HG02884 (cell line): ENCODE results near the gene PRR22.
"Not testable (repeated sequence)": the region's sequence is repeated elsewhere in the genome, so short reads cannot be mapped to it uniquely, and the experiment has no call there.

Source experiments
- ATAC-seq: cut with Tn5 transposase; IDR thresholded peaks from one replicate; pipeline ENCODE4 v1.9.1; 2021; ENCODE audit warnings: mild to moderate bottlenecking, moderate library complexity; ENCODE audit not compliant: unreplicated experiment

Gene PRR22

DNA sequence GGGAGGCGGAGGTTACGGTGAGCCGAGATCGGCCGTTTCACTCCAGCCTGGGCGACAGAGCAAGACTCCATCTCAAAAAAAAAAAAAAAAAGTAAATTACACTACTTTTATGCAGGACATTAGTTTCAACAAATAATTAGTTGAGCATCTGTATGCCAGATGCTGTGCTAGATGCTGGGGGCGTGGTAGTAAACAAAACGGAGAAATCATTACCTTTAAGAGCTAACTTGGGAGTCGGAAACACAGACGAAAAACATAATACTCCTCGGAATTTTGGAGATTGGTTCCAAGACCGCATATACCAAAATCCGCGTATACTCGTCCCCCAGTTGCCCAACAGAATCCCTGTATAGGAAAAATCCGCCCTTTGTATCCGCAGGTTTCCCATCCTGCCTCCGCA, 7.7 kb upstream of the PRR22 start:
- ATAC-seq: no peak

DNA sequence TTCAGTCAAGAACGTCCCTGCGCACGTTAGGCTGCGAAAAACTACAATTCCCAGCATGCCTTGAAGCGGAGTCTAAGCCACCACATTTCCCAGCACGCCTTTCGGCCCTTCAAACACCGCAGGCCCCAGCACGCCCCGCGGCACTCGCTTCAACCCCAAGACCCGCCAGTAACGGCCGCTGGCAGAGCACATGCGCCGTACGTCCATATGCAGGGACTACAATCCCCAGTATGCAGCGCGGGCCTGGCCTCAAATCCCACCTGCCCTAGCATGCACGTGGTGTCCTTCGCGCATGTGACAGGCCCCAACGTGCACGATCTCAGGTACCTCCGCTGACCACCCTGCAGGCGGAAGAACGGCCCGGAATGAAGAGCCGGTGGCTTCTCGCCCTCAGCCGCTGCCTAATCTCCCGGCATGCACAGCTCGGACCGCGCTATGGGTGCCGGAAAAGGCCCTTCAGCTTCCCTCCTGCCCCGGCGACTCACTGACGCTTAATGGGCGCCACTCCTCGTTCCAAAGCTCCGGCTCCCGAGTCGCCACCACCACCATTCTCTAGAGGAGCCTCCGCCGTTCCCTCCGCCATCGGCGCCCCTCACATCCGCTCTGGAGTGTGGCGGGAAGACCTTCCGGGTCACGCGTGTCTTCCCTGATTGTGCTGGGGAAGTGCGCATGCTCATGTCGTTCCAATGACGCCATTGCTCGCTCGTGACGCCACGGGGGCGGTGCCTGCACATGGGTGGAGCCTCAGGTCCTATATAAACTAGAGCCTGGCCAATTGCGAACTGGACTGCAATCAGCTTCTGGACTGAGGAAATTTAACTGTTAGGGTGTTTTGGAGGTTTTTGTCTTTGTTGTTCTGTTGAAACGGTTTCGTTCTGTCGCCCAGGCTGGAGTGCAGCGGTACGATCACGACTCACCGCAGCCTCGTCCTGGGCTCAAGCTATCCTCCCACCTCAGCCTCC, 6.3 kb upstream of the PRR22 start, which contains the start of gene DUS3L:
DUS3L (minus strand) TSS at position 605 of the 962 bp plus-strand sequence; CDS start at position 583, 22 bp downstream.
- ATAC-seq: peak; percentile 82

DNA sequence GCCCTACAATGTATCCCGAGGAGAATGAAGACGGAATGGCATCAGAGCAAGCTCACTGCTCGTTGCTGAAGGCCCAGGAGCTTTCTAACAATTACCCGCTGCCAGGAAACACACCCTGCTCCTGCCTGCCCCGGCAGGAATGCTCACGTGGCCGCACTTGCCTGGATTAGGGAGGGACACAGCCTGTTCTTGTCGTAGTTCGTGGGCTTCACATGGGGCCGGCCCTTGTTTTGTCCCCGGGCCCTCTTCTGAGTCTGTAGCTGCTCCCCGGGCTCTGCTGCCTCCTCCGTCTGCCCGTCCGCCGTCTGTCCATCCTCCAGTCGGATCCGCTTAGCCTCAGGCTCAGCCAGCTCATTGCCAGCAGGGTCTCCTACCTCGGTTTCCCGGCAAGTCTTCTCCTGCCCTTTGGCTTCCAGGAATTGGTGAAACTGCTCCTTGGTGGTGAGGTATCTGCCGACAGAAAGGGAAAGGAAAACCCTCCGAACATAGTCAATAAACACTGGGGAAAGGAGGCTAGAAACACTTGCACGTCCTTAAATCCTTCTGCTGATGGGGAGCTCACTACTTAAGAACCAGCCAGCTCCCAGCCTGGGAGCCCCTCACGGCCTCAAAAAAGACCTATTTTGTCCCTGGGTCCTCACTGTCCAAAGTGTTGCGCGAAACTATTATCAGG, 5.5 kb upstream of the PRR22 start:
- no peak for ATAC-seq

DNA sequence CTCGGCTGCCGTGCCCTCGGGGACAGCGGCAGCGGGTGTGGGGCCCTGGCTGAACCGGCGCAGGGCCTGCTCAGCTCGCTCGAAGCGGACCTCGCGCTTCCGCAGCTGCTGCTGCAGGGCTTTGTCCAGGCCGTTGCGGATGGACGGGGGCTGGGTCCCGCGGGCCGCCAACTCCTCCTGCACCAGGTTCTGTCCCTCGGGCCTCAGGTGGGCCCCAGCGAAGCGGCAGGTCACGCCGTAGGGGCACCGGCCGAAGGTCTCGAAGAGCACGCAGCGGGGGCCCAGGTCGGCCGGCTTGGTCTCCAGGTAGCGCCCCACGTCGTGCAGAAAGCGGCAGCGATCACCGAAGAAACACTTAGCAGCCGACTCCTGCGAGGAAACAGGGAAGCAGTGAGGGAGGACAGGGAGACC, 4.8 kb upstream of the PRR22 start:
- no peak for ATAC-seq

DNA sequence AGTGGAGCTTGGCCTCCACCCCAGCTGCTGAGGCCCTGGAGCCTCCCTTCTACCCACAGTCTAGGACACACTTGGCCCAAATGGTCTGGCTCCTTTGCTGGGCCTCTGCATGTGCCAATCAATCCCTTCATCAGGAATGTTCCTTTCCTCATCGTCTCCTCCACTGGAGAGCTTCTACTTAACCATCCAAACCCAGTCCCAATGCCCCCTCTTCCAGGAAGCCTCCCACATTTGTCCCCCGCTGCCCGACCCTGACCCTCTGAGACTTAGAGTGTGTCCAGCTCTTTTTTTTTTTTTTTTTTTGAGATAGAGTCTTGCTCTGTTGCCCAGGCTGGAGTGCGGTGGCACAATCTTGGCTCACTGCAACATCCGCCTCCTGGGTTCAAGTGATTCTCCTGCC, 3.9 kb upstream of the PRR22 start:
- no peak for ATAC-seq

DNA sequence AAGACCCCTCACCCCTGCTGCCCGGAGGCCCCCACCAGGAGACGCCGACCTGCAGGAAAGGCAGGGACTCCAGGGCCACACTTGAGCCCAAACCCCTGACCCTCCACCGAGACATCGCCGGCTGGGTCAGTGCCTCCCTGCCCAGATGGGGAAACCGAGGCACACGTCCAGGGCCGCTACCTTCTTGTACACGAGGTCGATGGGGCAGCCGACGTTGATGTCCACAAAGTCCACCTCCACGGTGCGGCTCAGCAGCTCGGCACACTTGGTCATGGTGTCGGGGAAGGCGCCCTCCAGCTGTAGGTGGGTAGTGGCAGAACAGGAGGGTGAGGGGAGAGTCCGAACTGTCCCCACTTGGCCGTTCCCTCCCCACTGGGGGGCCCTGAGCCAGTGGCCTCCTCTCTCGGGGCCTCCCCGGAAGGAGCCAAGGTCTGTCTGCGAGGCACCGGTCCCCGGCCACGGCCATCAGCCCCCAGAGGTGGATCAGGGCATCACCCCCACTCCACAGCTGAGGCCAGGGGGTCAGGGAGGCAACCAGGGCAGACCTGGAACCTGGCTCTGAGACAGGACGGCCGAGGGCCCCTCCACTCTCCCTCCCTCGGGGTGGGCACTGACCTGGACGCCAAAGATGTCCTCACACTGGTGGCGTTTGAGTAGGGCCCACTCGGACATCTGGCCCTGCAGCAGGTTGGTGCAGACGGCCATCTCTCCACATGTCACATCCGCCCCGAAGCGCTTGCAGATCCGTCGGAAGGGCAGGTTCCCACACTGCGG, 3.0 kb upstream of the PRR22 start:
- ATAC-seq: no peak

DNA sequence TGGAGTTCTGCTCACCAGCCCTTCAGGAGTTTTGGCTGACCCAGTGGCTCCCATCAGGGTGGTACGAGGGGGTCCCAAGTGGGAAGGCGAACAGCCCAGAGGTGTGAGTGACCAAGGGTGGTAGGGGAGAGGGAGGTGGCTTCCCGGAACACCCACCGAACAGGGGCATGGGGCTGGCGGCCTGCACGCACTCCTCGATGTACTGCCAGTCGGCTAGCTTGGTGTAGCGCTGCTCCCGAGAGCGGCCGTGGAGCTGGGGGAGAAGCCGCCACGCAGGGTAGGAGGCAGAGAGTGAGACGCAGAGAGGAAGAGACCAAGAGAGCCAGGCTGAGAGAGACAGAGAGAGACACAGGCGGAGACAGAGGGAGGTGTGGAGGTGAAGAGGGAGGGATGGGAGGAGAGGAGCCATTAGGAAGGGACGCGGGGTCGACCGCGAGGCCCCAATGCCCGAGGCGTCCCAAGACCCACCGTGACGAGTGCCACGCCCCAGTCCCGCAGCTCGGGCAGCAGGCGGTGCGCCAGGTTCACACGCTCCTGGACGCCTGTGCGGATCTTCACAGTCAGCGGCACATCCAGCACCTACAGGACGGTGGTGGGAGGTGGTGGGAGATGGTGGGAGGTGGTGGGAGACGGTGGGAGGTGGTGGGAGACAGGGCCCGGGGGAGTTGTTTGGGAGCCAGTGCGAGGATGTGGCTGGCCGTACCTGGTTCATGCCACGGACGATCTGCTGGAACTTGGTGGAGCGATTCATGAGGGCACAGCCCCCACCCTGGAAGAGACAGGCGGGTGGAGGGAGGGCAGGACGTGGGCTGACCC, 2.3 kb upstream of the PRR22 start:
- no peak for ATAC-seq

DNA sequence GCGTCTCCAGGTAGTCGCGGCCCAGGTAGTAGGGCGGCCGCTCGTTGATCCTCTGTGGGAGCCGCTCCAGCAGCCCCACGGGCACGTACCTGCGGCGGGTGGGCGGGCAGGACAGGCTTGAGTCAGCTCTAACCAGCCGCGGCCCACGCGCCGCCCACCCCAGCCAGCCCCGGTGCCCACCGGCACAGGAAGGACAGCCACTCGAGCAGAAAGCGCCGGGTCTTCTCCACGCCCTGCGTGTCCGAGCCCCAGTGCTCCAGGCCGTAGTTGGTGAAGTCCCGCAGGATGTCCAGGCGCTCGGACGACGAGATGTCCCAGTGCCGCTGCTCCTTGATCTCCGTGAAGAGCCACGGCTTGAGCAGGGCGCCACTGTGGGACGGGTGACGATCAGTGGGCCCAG, 877 bp upstream of the PRR22 start:
- no peak for ATAC-seq

DNA sequence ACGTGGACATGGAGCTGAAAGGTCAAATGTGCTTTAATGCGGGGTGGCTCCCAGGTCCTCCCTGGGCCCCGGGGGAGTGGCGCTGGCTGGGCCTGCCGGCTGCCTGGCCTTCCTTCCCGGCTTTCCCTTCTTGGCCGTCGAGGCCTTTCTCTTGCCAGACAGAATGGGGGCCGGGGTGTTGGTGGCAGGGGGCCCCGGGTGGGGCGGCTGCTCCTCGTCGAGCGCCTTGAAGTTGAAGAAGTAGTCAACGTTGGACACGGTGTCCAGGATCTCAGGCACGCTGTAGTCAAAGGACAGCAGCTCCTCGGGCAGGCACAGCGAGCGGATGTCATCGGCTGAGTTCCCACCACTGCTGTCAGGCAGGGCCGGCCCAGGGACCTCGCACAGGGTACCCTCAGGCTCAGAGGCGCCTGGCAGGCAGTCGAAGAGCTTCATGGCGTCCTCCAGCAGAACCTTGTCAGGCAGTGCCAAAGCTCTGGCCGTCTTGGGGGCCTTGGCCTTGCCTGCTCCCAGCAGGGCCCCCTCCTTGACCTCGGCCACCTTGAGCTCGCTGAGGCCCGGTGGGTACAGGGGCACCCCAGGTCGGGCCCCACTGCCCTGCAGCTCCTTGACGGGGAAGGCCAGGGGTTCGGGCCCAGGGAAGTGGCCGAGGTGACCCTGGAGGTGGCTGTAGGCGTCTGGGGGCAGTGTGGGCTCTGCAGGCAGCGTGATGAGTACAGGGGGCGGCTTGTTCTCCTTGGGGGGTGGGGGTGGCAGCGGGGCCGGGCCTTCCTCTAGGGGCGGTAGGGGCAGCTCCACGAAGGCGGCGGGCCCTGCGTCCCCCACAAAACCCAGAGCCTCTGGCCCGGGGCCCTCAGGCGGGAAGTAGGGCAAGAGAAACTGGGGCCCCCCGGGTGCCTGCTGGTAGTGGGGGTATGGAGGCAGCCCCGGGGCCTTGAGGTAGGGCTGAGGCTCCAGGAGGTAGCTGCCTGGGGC, 1.3 kb downstream of the PRR22 start:
- ATAC-seq: no peak

DNA sequence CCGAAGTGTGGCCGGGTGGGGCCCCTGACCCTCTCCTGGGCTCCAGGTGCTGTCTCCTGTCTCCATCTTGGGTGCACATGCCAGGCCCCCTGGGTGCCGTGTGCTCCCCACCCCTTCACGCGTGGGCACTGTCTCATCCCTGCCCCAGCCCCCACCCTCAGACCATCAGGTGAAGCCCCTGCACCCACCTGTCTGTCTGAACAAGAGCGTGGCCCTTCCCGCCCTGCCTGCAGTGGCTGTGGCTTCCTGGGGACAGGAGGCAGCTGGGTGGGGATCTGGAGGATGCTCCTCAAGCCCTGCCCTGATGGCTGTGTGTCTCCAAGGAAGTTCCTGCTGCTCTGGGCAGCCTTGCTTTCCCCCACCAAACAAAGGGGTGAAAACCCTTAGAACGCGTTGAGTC, 2.2 kb downstream of the PRR22 start:
- ATAC-seq: no peak

DNA sequence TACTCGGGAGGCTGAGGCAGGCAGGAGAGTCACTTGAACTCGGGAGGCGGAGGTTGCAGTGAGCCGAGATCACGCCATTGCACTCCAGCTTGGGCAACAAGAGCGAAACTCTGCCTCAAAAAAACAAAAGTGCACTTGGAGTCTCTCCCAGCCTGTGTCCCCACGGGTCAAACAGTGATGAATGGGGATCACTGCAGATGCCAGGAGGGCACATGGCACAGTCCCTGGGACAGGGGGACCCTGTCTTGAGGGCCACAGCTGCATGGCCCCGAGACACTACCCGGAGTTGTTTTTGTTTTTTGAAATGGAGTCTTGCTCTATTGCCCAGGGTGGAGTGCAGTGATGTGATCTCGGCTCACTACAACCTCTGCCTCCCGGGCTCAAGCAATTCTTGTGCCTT, 3.6 kb downstream of the PRR22 start:
- not testable (repeated sequence) for ATAC-seq

DNA sequence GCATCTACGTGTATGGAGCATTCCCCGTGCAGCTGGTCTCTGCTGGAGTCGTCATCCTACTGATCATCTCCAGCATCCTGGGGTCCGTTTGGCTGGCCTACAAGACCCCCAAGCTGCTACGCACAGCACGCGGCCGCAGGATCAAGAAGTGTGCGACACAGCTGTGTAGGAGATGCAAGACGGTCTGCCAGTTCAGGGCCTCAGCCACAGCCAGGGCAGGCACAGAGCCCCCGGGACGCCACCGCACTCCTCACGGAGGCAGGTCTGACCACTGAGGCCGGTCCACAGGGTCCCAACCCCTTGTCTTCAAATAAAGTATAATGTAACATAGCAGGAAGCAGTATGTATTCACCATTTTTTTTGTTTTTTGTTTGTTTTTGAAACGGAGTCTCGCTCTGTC, 6.1 kb downstream of the PRR22 start:
- ATAC-seq: no peak

DNA sequence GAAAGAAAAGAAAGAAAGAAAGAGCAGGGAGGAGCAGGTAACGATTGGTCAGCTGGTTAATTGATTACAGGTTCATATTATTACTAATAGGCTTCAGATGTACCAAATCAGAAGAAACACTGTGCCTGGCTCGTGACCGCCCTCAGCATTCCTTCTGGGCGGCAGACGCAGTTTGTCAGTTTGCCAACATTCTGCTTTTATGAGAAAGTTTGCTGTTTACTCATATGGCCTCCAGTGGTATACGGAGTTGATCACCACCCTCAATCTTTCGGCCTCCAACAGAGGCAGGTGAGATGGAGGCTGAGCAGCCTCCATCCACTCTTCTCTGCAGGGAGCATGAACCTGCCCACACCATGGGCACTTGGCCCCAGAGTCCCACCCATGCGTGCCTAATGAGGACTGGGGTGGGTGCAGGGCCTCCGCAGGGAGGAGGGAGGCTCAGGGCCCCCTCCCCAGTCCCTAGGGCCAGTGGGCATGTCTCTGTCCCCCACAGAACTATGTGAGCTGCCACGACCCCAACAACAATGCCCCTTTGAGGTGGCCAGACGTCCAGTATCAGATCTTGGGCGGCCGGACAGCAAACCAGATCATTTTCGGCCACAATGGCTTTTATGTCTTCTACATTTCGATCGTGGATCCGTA, 8.8 kb downstream of the PRR22 start:
- no peak for ATAC-seq

DNA sequence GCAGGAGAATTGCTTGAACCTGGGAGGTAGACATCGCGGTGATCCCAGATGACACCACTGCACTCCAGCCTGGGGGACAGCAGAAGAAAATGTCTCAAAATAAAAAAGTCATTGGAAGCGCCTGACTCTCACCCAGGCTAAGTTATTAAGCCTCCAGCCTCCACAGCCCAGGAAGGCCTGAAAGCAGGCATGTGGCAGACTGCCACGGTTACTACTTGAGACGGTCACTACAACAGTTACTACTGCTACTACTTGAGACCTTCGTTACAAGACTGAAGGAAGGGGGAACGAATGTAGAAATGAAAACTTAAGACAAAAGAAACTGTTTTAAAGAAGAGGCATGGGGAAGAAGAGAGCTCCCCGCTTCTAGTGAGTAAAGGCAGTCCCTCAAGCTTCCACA, 9.6 kb downstream of the PRR22 start:
- ATAC-seq: no peak

DNA sequence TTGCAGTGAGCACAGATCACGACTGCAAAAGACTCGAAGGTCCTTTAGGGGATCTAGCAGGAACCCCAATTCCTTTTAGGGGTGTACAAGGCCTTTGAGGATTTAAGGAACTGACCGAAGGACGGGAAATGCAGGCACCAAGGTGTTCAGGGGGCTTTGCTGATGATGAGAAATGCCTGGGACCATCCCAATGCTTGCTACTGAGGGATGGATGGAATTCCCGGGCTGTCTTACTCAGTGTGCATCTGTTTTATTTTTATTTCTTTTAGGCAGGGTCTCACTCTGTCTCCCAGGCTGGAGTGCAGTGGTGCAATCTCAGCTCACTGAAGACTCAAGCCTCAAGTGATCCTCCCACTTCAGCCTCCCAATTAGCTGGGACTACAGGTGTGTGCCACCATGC, 11.3 kb downstream of the PRR22 start:
- no peak for ATAC-seq

DNA sequence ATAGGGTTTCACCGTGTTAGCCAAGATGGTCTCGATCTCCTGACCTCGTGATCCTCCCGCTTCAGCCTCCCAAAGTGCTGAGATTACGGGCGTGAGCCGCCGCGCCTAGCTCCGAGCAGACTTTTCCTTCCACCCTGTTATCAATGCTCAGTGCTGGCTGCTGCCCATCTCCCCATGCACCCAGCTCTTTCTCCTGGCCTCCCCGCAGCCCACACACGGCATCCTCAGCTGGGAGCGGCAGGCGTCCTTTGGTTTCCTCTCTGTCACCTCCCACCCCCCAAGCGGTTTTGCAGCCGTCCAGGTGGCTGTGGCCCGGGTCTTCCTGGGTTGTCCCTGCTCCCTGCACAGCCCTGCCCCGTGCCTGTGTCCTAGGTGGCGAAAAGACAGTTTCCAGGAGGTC, 12.1 kb downstream of the PRR22 start:
- ATAC-seq: no peak

DNA sequence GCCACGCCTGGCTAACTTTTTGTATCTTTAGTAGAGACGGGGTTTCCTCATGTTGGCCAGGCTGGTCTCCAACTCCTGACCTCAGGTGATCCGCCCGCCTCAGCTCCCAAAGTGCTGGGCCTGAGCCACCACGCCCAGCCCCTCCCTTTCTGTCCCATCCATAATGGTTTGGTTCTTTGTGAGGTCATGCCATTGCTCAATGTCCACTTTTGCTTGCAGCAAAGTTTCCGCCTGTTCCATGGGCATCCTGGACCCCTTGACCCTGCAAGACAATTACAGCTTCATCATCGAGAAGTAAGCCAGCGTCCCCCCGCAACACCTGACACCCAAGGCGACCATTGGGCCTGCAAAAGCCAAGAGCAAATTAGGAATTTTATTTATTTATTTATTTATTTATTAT, 16.6 kb downstream of the PRR22 start:
- ATAC-seq: no peak

DNA sequence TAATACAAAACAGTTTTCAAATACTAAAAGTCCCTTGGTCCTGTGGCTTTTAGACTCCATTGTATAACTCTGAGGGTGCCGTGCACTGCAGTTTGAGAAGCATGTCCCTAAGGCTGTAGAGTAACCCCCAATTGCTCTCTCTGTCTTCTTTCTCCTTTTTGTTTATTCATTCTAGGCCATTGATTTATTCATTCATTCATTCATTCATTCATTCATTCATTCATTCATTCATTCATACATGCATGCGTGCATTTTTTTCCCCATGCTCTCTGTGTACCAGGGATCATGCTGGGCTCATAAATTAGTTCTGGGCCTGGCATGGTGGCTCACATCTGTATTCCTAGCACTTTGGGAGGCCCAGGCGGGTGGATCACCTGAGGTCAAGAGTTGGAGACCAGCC, 19.3 kb downstream of the PRR22 start:
- no peak for ATAC-seq
